ENCODE measurements around the gene GLRX5.

The GLRX5 gene

GRCh38 chr14:95534299-95535225 is at the start of gene GLRX5:
TSS of gene GLRX5 (plus strand) at chr14:95535050. CDS start at chr14:95535090, 40 bp downstream.
- DNase-seq = peak; percentile 97

- DNase-seq = no peak
Measured at GRCh38 chr14:95485222-95485819, 49.5 kb upstream of the GLRX5 start.

DNA sequence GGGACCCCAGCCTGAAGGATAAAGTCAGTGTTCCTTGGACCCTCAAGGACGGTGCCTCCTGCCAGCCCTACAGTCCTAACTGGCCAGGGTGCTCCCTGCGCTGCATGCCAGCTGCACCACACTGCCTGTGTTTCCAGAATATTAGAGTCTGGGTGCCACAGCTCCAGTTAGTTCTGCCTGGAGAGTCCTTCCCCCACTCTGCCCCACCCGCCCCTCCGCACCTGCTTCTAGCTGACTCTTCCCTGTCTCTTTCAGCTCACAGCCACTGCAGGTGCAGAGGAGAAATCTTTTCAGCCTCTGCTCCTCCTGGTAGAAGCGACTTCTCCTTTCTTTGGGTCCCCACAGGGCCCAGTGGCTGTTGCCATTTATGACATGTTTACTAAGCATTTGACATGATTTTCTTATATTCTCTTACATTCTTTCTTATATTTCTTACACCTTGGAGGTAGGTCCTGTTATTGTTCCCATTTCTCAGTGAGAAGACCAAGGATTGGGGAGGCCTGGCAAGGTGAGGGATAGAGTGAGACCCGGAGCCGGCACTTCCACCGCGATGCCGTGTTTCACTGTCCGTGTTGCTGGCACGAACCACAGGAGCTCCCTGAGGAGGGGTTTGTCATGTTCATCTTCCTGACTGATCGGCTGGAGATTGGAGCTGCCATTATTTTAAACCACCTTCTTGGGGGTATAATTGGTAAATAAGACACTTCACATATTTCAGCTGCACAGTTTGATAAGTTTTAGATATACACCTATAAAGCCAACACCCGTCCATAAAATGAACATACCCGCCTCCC is 47.8 kb upstream of the GLRX5 start:
- DNase-seq = peak; percentile 25

- DNase-seq = no peak
Measured at GRCh38 chr14:95487669-95488084, 47.2 kb upstream of the GLRX5 start.

DNA sequence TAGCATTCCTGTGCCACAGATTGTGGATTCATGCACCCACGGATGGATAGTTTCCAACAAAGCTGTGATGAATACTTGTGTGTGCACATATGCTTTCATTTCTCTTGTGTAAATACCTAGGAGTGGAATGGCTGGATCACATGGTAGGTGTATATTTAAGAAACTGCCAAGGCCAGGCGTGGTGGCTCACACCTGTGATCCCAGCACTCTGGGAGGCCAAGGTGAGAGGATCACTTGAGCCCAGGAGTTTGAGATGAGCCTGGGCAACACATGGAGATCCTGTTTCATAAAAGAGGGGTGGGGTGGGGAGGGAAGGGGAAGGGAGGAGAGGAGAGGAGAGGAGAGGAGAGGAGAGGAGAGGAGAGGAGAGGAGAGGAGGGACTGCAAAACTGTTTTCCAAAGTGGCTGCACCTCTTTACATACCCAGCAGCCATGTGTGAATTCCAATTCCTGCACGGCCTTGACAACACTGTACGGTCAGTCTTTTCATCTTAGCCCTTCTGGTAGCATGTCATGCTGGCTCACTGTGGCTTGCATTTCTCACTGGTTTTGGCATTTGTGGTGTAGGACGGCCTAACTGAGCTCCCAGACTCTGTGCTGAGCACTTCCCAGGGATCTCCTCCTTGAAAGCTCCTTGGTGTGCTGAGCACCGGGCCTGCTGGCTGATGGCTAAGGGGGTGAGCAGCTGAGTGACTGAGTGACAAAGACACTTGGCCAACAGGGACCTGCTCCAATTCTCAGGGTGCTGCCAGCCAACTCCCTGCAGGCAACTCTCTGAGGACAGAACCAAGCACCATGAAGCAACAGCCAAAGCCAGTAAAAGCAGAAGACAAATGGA is 46.3 kb upstream of the GLRX5 start:
- no peak for DNase-seq

DNA sequence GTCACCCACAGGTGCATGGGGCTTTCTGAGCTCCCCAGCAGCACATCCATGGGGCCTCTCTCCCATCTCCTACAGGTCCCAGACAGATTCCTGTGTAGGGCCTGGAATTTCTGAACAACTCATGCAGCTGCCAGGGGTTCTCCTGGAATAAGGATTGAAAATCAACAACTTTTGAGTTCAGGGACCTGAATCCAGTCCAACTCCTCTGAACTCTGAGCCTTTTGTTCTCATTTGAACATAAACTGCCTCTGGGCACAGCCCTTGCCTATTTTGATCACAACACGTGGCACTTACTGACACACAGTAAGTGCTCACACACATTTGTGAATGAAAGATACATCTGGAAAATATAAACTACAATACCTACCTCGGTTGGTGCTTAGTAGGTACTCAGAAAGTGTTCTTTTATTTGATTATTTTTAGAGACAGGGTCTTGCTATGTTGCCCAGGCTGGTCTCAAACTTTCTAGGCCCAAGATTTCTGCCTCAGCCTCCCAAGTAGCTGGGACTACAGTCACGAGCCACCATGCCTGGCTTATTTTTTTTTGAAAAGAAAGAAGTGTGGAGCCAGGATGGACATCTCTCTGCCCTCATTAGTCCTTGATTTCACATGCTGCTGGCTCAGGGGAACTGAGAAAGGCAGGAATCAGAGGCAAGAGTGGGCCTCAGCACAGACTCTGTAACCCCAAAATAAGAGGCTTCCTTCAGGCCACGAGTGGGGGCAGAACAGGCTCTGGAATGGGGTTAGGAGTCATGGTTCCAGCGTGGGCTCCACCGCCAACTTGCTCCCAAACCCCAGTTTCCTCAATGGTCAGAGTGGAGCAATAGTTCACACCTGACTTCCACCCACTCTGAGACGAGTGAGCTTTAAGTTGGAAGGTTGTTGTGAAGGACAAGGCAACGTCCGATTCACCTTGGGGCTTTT is 45.4 kb upstream of the GLRX5 start:
- DNase-seq = no peak

DNA sequence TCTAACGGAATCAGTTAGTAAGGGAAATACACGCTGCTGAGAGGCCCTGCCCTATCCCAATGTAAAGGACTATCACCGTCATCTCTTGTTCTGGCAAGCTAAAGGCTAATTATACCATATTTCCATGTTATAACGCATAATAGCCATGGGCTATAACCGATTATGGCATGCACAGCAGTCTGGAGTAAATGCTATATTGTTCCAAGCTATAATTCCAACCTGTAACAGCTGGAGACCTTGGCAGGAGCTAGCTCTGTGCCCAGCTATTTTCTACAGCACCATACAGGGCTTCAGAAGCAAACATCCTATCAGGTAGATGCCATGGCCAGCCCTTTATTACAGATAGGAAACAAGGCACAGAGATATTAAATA is 44.7 kb upstream of the GLRX5 start:
- no peak for DNase-seq

- no peak for DNase-seq
Measured at GRCh38 chr14:95490727-95491451, 44.0 kb upstream of the GLRX5 start.

DNA sequence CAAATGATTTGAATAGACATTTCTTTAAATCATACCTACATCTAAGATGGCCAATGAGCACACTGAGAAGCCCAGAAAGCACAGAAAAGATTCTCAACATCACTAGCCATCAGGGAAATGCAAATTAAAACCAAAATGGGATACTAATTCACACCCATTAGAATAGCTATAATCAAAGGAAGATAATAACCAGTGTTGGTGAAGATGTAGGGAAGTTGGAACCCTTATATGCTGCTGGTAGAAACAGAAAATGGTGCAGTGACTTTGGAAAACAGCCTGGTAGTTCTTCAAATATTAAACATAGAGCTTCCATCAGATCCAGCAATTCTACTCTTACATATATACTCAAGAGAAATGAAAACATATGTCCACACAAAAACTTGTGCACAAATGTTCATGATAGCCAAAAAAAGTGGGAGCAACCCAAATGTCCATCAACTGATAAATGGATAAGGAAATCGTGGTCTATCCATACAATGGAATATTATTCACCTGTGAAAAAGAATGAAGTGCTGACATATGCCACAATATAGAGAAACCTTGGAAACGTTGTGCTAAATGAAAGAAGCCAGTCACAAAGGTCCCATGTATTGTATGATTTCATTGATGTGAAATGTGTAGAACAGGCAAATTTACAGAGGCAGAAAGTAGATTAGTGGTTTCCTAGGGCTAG is 42.8 kb upstream of the GLRX5 start:
- no peak for DNase-seq

DNA sequence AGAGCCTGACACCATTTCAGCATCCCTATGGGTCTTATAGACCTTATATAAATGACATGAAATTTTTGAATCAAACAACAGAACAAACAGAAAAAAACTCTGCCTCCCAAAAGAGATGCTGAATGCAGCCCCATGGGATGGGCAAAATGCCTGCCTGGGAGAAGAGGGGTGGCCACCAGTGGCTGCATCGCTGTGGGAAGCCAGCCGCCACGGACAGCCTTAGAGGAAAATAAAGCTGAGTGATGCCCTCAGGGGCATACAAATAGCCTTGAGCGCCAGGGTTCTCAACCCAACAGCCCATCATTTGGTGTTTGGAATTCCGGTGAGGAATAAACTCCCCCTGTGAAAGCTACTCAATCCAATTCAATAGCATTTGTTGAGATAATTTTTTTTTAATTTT is 41.3 kb upstream of the GLRX5 start:
- DNase-seq = no peak

DNA sequence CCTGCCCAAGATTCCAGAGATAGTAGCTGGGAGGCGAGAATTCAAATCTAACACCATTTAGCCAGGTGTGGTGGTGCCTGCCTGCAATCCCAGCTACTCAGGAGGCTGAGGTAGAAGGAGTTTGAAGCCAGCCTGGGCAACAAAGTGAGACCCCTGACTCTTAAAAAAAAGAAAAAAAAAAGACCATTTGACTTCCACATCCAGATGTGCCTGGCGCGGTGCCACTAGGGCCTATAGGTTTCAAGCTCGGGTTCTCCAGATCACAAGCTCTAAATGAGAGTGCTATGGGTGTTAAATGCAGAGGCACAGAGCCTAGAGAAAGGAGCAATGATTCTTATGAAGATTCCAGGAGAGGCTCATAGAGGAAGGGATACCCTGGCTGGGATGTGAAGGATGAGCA is 40.9 kb upstream of the GLRX5 start:
- DNase-seq = no peak

DNA sequence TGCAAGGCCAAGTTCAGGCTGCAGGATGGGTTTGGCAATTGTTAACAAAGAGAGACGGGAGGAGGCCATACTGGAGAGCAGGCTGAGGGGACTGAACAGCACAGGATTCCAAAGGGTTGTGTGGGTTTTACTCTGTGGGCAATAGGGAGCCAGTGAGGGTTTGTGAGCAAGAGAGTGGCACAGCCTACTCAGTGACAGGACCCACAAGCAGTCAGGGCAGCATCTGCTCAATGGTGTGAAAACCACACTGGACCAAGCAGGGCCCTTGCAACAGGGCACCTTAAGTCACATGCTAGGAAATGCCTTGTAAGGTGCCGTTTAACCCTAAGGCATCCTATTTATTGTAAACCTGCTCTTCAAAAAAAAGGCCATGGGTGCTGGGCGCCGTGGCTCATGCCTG is 40.4 kb upstream of the GLRX5 start:
- no peak for DNase-seq

- no peak for DNase-seq
Measured at GRCh38 chr14:95495076-95495475, 39.8 kb upstream of the GLRX5 start.

- no peak for DNase-seq
Measured at GRCh38 chr14:95495538-95496025, 39.3 kb upstream of the GLRX5 start.

GRCh38 chr14:95496111-95496681 is 38.7 kb upstream of the GLRX5 start:
- DNase-seq = no peak

DNA sequence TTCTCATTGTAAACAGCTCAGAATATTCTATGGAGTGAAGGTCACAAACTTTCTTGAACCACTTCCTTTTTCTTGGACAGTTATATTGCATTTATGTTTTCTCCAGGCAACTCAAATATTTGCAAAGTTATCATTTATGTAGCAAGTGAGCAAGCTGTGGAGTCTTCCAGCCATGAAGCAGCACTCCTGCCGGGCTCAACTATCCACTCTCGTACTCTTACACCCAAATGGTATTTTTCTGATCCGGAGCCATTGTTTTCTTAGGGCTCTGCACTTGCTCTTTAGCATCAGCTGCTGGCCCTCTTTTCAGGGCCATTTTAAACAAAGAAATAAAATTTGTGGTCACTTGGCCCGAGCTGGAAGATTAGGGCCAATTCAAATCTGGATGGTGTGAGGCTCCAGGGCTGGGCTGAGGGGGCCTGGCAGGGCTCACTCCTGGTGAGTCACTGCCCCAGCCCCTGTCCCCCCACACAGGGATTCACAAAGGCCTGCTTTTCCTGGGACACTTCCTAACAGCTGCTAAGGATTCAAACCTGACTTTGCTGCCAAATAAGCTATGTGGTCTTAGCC is 38.1 kb upstream of the GLRX5 start:
- no peak for DNase-seq

- no peak for DNase-seq
Measured at GRCh38 chr14:95497561-95498011, 37.3 kb upstream of the GLRX5 start.

DNA sequence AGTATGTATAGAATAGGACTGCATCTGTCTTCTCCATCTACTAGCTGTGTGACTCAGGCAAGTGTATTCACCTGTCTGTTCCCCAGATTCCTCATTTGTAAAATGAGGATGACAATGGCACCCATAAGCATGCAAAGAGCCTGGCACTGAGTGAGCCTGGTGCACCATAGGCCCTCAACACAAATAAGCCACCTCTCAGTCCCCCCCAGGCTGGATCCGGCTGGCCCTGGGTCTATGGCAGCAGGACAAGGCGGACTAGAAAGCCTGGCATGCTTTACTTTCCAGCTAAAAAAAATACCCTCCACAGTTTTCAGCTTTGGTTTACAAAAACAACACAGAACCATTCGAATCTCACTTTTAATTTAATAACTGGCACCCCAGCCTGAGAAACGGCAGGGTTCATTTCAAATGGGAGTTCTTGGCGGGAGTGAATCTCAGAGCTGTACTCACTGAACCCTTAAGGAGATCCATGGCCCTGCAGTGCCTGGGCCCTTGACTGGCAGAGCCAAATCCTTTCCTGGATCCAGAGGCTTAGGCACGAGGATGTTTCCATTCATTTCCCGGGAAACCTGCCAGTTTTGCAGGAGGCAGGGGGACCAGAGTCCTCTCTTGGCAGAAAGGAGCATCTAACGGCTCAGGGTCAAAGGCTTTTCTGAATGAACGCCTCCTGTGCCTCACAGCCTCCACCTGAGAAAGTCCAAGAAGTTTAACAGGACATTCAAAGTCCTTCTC is 36.1 kb upstream of the GLRX5 start:
- DNase-seq = no peak

DNA sequence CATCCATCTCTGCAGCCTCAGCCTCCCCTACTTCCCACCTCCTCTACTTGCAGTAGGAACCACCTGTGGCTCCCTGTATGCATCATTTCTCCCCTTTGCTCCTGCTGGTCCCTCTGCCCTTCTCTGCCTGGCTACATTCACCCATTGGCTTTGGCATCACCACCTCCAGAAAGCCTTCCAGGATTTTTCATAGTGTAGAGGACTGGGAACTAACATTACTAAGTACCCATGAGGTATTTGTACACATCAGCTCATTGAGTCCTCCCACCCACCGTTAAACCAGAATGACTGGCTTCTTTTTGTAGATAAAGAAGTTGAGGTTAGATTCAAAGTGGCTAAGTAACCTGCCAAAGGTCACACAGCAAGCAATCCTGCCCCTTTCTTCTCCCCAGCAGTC is 35.5 kb upstream of the GLRX5 start:
- no peak for DNase-seq

Measured in NCI-H510A (cell line).